ENCODE data around the gene ARSG. TPM values are rescaled to one million over a fixed set of nuclear protein-coding genes. Genes with fewer than 3 reads are reported as not detected.
A peak's percentile ranks its signal among the peaks of the same experiment; 100 is the strongest.

ARSG gene
- total and polyA plus RNA-seq, 2 of the 4 experiments (the other 2 are of a cell fraction): 2.9 to 3.0 TPM

DNA sequence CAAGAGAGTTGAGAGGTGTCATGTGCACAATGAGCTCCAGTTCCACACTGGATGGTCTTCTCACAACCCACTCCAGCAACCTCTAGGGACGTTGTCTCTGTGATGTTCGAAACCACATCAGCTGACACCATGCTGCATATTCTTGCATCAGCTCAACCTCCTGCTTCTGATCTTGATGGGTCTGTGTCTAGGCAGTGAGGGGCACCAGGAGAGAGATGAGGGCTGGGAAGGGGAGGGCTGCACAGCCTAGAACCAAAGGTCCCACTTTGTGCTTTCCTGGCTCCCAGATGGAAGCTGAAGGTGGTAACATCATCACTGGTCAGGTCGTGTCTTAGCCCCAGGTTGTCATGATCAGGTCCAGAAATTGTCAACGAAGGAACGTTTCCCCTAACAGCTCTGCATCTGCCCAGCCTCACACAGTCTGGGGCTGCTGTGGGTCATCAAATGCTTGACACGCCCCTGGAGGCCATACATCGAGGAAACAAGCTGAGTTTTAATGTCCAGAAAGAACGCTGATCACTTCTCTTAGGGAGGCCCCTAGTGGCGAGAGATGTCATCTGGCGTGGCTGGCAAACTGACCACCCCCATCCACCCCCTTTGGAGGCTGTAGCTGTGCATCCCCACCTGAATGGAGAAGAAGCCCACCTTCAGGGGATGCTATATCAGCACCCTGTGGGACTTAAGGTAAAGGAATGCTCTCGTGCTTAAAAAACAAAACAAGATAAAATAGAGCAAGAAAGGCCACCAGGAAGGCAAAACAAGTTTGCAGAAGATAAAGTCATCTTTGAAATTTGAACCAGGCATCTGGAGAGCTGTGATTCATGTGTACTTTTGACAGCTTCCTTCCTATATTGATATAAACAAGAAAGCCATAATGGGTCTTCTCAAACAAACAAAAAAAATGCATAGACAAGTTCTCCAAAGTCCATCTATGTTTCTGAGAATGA lies 107.7 kb downstream of the ARSG start:
- ATAC-seq (ENCODE audit: low read depth) (peak; percentile 95), DNase-seq (peak; percentile 81)
- H3K23ac ChIP-seq (ENCODE audit: low read depth, low read length): peak overlapping the region; percentile 4
- H2AFZ ChIP-seq (replicated peaks; ENCODE audit: low read length, poor library complexity): peak overlapping the region; percentile 91
- no peaks in the 10 kb centered on the region for H3K36me3 ChIP-seq (ENCODE audit: control insufficient read depth, insufficient read depth, low read length)
- peaks cover 4% of the 10 kb centered on the region for H3K4me1 ChIP-seq (ENCODE audit: control insufficient read depth, insufficient read depth, low read length)
- peak overlapping the region; percentile 42 for H3K4ac ChIP-seq (ENCODE audit: low read depth, low read length)
- dilution Hi-C loops (cut with HindIII; ENCODE audit: low sequenced_read_pairs, unreplicated experiment): no loop called here
- H2BK120ac ChIP-seq (ENCODE audit: low read depth, low read length): peak overlapping the region; percentile 79
- no peaks in the 10 kb centered on the region for H3K79me1 ChIP-seq (ENCODE audit: low read depth in 1 of 2, low read length in 2 of 2)
- TF ChIP-seq CTCF (conservative IDR thresholded peaks at IDR 0.05; ENCODE audit: low read depth, low read length) (peak; percentile 90), MXI1 (IDR thresholded peaks at IDR 0.05; ENCODE audit: borderline replicate concordance, low read depth, low read length) (no peak), CEBPB (IDR thresholded peaks at IDR 0.05; ENCODE audit: low read depth, low read length) (no peak), NFE2L2 (IDR thresholded peaks at IDR 0.05; ENCODE audit: low read depth, low read length) (no peak), RAD21 (IDR thresholded peaks at IDR 0.05; ENCODE audit: low read length) (peak; percentile 89), SMC3 (IDR thresholded peaks at IDR 0.05; ENCODE audit: low read depth, low read length) (peak; percentile 81), CHD1 (IDR thresholded peaks at IDR 0.05; ENCODE audit: low read depth, low read length) (no peak), FOS (IDR thresholded peaks at IDR 0.05; ENCODE audit: low read depth, low read length) (no peak), MAZ (IDR thresholded peaks at IDR 0.05; ENCODE audit: borderline replicate concordance, low read depth, low read length) (no peak), POLR2A (IDR thresholded peaks at IDR 0.05; ENCODE audit: low read depth, low read length) (no peak), USF2 (IDR thresholded peaks at IDR 0.05; ENCODE audit: low read depth, low read length) (no peak)
- no peaks in the 10 kb centered on the region for H4K20me1 ChIP-seq (ENCODE audit: insufficient read depth, low read length)
- H2AK9ac ChIP-seq (replicated peaks; ENCODE audit: low read depth, low read length, poor library complexity): peak overlapping the region; percentile 97
- peak overlapping the region; percentile 42 for H2BK20ac ChIP-seq (ENCODE audit: low read depth, low read length)
- H3K18ac ChIP-seq (ENCODE audit: low read depth, low read length): peak overlapping the region; percentile 18
- H2BK15ac ChIP-seq (ENCODE audit: low read depth, low read length): peak overlapping the region; percentile 51; the same call in 1 of the 3 replicates
- intact Hi-C loops (cut with micrococcal nuclease): loop anchor here (1.0 kb wide), 1 partner anchor 136 kb away; no protein-coding TSS in a partner anchor
- no peaks in the 10 kb centered on the region; the same call in 1 of the 2 replicates for H3K9me3 ChIP-seq (ENCODE audit: control insufficient read depth, insufficient read depth, low read length)
- H3K4me3 ChIP-seq (ENCODE audit: insufficient read depth, low read depth, low read length): no peak overlapping the region
- peak overlapping the region; percentile 8; the same call in 1 of the 2 replicates for H4K5ac ChIP-seq (ENCODE audit: low read depth, low read length)
- H4K8ac ChIP-seq (ENCODE audit: low read depth in 2 of 2, low read length in 2 of 2): peak overlapping the region; percentile 25 to 93; a peak in 3 of 4 replicates
- H3K9me1 ChIP-seq (ENCODE audit: insufficient read depth, low read length): peaks cover 5% of the 10 kb centered on the region
- H3K9ac ChIP-seq (ENCODE audit: low read depth, low read length): peak overlapping the region; percentile 7; the same call in 1 of the 2 replicates
- H3K27me3 ChIP-seq (ENCODE audit: control insufficient read depth, insufficient read depth, low read length): no peaks in the 10 kb centered on the region
- WGBS, 2 experiments (ENCODE audit: extremely low coverage in 2 of 2, insufficient read length in 1 of 2): no CpG with 5 or more reads among the region's 11 CpGs
- no peak overlapping the region for H3K4me2 ChIP-seq (ENCODE audit: low read depth, low read length)
- peak overlapping the region; percentile 87 for H2AK5ac ChIP-seq (ENCODE audit: low read depth, low read length)
- ChIA-PET CTCF (interaction anchor here (0.5 to 2.2 kb wide), 27 partner anchors 10 to 152 kb away, joined by 3 to 34 read pairs (median 4); partner anchors contain the start of genes ARSG, SLC16A6 and WIPI1), POLR2A (ENCODE audit: unreplicated experiment) (interaction anchor here (0.5 to 1.6 kb wide), 2 partner anchors 24 to 109 kb away, joined by 4 to 8 read pairs; partner anchors contain the start of gene SLC16A6)
- H4K91ac ChIP-seq (ENCODE audit: insufficient read depth, low read depth, low read length): peak overlapping the region; percentile 81
- in situ Hi-C loops (cut with MboI; ENCODE audit: low sequenced_read_pairs): no loop called here
- H2BK5ac ChIP-seq (ENCODE audit: low read depth, low read length, poor library complexity, severe bottlenecking): no peak overlapping the region
- H3K56ac ChIP-seq (ENCODE audit: extremely low read depth, insufficient read depth, low read length): no peak overlapping the region
- no TSS peak for BruUV-seq (replicated peaks)
- 0 out of 2 replicates have a peak overlapping the region, but pooled peaks have one; percentile 0 for H3K27ac ChIP-seq (ENCODE audit: insufficient read depth, low read length)
- H3K14ac ChIP-seq (replicated peaks; ENCODE audit: low read depth, low read length): peak overlapping the region; percentile 56

All from IMR-90 (cell line).